Measurements from ENCODE around the gene PTPRT. TPM values are rescaled to one million over a fixed set of nuclear protein-coding genes. Genes with fewer than 3 reads are reported as not detected.

The PTPRT gene
- polyA plus RNA-seq, 3 donors: not detected

GRCh38 chr20:43137160-43137559 is 52.5 kb downstream of the PTPRT start:
- DNase-seq: no peak
- H3K27ac Mint-ChIP-seq: no peak overlapping the region
- Histone ChIP-seq H3K27me3 (ENCODE audit: control insufficient read depth in 2 of 2, insufficient read depth in 2 of 2, low read length in 2 of 2) (no peaks in the 10 kb centered on the region), H3K4me1 (ENCODE audit: control insufficient read depth in 1 of 2, insufficient read depth in 2 of 2, low read length in 2 of 2) (no peaks in the 10 kb centered on the region), H4K20me1 (ENCODE audit: insufficient read depth, low read length) (no peaks in the 10 kb centered on the region), H3K4me2 (replicated peaks; ENCODE audit: extremely low read depth, low read length, poor library complexity, severe bottlenecking) (no peak overlapping the region), H3K27ac (ENCODE audit: low read depth in 1 of 2, low read length in 2 of 2) (no peak overlapping the region), H3K9ac (ENCODE audit: insufficient read depth, low read length, poor library complexity, severe bottlenecking) (no peak overlapping the region), H3K4me3 (replicated peaks in 1 of 3; ENCODE audit: low read depth in 2 of 3, low read length in 3 of 3) (no peak overlapping the region), H2AFZ (ENCODE audit: insufficient read depth, low read depth, low read length, poor library complexity, severe bottlenecking) (no peak overlapping the region), H3K79me2 (ENCODE audit: insufficient read depth, low read length) (no peaks in the 10 kb centered on the region), H3K9me3 (replicated peaks in 1 of 2; ENCODE audit: control insufficient read depth in 1 of 2, insufficient read depth in 1 of 2, low read length in 2 of 2) (no peaks in the 10 kb centered on the region), H3K36me3 (replicated peaks in 1 of 2; ENCODE audit: control insufficient read depth in 1 of 2, insufficient read depth in 2 of 2, low read length in 2 of 2) (no peaks in the 10 kb centered on the region)
- no CpG with 5 or more reads among the region's 1 CpG for WGBS (ENCODE audit: insufficient coverage)
- H3K9me3 Mint-ChIP-seq: no peaks in the 10 kb centered on the region
- peaks cover 0 to 4% (median 2%) of the 10 kb centered on the region in 3 donors for H3K27me3 Mint-ChIP-seq (ENCODE audit: low read depth in 3 of 3)
- intact Hi-C loops (cut with micrococcal nuclease): no loop called here
- no peaks in the 10 kb centered on the region for H3K4me1 Mint-ChIP-seq
- no peak for TF ChIP-seq CTCF (IDR thresholded peaks at IDR 0.05)
- H3K4me3 Mint-ChIP-seq: no peak overlapping the region
- no peaks in the 10 kb centered on the region for H3K36me3 Mint-ChIP-seq

- Histone ChIP-seq H2AFZ (ENCODE audit: insufficient read depth, low read depth, low read length, poor library complexity, severe bottlenecking) (no peak overlapping the region), H3K79me2 (ENCODE audit: insufficient read depth, low read length) (no peaks in the 10 kb centered on the region), H3K9ac (ENCODE audit: insufficient read depth, low read length, poor library complexity, severe bottlenecking) (no peak overlapping the region), H3K4me3 (replicated peaks in 1 of 3; ENCODE audit: low read depth in 2 of 3, low read length in 3 of 3) (no peak overlapping the region), H4K20me1 (ENCODE audit: insufficient read depth, low read length) (no peaks in the 10 kb centered on the region), H3K4me1 (ENCODE audit: control insufficient read depth in 1 of 2, insufficient read depth in 2 of 2, low read length in 2 of 2) (no peaks in the 10 kb centered on the region), H3K4me2 (replicated peaks; ENCODE audit: extremely low read depth, low read length, poor library complexity, severe bottlenecking) (no peak overlapping the region), H3K36me3 (replicated peaks in 1 of 2; ENCODE audit: control insufficient read depth in 1 of 2, insufficient read depth in 2 of 2, low read length in 2 of 2) (no peaks in the 10 kb centered on the region), H3K27me3 (ENCODE audit: control insufficient read depth in 2 of 2, insufficient read depth in 2 of 2, low read length in 2 of 2) (no peaks in the 10 kb centered on the region), H3K27ac (ENCODE audit: low read depth in 1 of 2, low read length in 2 of 2) (no peak overlapping the region), H3K9me3 (replicated peaks in 1 of 2; ENCODE audit: control insufficient read depth in 1 of 2, insufficient read depth in 1 of 2, low read length in 2 of 2) (no peaks in the 10 kb centered on the region)
- intact Hi-C loops (cut with micrococcal nuclease): no loop called here
- Mint-ChIP-seq H3K27ac (no peak overlapping the region), H3K9me3 (peaks cover 0 to 6% (median 3%) of the 10 kb centered on the region in 7 donors), H3K4me1 (no peaks in the 10 kb centered on the region), H3K36me3 (no peaks in the 10 kb centered on the region), H3K27me3 (ENCODE audit: low read depth in 3 of 3) (peaks cover 0 to 3% (median 2%) of the 10 kb centered on the region in 3 donors), H3K4me3 (no peak overlapping the region)
- WGBS (ENCODE audit: insufficient coverage): 100% methylated on average over 2 of the region's 5 CpGs
- no peak for DNase-seq
- TF ChIP-seq CTCF (IDR thresholded peaks at IDR 0.05): no peak
Measured at GRCh38 chr20:43124241-43124640, 65.5 kb downstream of the PTPRT start.

Data from CD14-positive monocyte (primary cell).